KMS-11 (cell line): ENCODE data around the gene DYNC2I2.

Experiments
- H2AFZ ChIP-seq: fragments of 200-600 bp; sonication (generic); 2 replicates; pipeline ENCODE4 v1.6.1; 2016; ENCODE audit warnings: antibody characterized with exemption, mixed run types, low read depth
- H3K27ac ChIP-seq: fragments of 200-600 bp; sonication (generic); 2 replicates; pipeline ENCODE4 v1.6.1; 2016; ENCODE audit warnings: mild to moderate bottlenecking, mixed run types
- H3K27me3 ChIP-seq: fragments of 200-600 bp; sonication (generic); 2 replicates; pipeline ENCODE4 v1.6.1; 2017; ENCODE audit warnings: mild to moderate bottlenecking, low read depth, mixed run types, moderate library complexity; ENCODE audit not compliant: insufficient read depth
- H3K36me3 ChIP-seq: fragments of 200-600 bp; sonication (generic); 2 replicates; pipeline ENCODE4 v1.6.1; 2017; ENCODE audit warnings: mild to moderate bottlenecking, mixed run types; ENCODE audit not compliant: insufficient read depth
- H3K4me1 ChIP-seq: fragments of 200-600 bp; sonication (generic); 2 replicates; pipeline ENCODE4 v1.6.1; 2016; ENCODE audit warnings: mild to moderate bottlenecking, low read depth, mixed run types; ENCODE audit not compliant: poor library complexity, severe bottlenecking
- H3K4me2 ChIP-seq: fragments of 200-600 bp; sonication (generic); 2 replicates; pipeline ENCODE4 v1.7.0; 2016; ENCODE audit warnings: mild to moderate bottlenecking, mixed run types
- H3K4me3 ChIP-seq: fragments of 200-600 bp; sonication (generic); IDR thresholded peaks from 2 replicates; pipeline ENCODE4 v1.6.1; 2017; ENCODE audit warnings: low read depth, low read length, mixed read lengths; ENCODE audit not compliant: insufficient read depth
- H3K79me2 ChIP-seq: fragments of 200-600 bp; sonication (generic); 2 replicates; pipeline ENCODE4 v1.6.1; 2016; ENCODE audit warnings: low read depth, mixed run types; ENCODE audit not compliant: insufficient read depth
- H3K9ac ChIP-seq: fragments of 200-600 bp; sonication (generic); 2 replicates; pipeline ENCODE4 v1.6.1; 2016; ENCODE audit warnings: mild to moderate bottlenecking, mixed run types
- H4K20me1 ChIP-seq: fragments of 200-600 bp; sonication (generic); 2 replicates; pipeline ENCODE4 v1.6.1; 2016; ENCODE audit warnings: mild to moderate bottlenecking, mixed run types; ENCODE audit not compliant: insufficient read depth
- TF ChIP-seq, protein P1 (sequence below): fragments of 200-600 bp; sonication (generic); conservative IDR thresholded peaks from 2 replicates; pipeline ENCODE4 v1.6.1; 2017; ENCODE audit warnings: low read depth, mild to moderate bottlenecking, antibody characterized with exemption, low read length, moderate library complexity, mixed read lengths

The DYNC2I2 gene

DNA sequence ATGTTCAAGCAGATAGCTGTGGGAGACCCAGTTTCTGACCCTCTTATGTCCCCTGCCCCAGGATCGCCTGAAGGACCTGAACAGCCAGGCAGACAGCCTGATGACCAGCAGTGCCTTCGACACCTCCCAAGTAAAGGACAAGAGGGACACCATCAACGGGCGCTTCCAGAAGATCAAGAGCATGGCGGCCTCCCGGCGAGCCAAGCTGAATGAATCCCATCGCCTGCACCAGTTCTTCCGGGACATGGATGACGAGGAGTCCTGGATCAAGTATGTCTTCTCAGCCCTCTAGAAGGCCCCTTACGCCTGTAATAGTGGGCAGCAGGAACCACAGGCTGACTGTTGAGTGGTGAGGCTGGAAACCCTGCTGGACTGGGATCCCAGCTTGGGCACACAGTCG, 41.1 kb downstream of the DYNC2I2 start:
- H3K4me3 ChIP-seq = no peak overlapping the region
- no peaks in the 10 kb centered on the region for H3K27me3 ChIP-seq
- peaks cover 16% of the 10 kb centered on the region; the same call in 1 of the 2 replicates for H3K36me3 ChIP-seq
- no peak overlapping the region for H3K9ac ChIP-seq
- H3K79me2 ChIP-seq = no peaks in the 10 kb centered on the region
- no peak overlapping the region for H2AFZ ChIP-seq
- no peaks in the 10 kb centered on the region for H3K4me1 ChIP-seq
- no peak overlapping the region for H3K4me2 ChIP-seq
- no peak overlapping the region for H3K27ac ChIP-seq
- TF ChIP-seq, protein P1, sequence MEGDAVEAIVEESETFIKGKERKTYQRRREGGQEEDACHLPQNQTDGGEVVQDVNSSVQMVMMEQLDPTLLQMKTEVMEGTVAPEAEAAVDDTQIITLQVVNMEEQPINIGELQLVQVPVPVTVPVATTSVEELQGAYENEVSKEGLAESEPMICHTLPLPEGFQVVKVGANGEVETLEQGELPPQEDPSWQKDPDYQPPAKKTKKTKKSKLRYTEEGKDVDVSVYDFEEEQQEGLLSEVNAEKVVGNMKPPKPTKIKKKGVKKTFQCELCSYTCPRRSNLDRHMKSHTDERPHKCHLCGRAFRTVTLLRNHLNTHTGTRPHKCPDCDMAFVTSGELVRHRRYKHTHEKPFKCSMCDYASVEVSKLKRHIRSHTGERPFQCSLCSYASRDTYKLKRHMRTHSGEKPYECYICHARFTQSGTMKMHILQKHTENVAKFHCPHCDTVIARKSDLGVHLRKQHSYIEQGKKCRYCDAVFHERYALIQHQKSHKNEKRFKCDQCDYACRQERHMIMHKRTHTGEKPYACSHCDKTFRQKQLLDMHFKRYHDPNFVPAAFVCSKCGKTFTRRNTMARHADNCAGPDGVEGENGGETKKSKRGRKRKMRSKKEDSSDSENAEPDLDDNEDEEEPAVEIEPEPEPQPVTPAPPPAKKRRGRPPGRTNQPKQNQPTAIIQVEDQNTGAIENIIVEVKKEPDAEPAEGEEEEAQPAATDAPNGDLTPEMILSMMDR = no peak
- H4K20me1 ChIP-seq = no peaks in the 10 kb centered on the region

DNA sequence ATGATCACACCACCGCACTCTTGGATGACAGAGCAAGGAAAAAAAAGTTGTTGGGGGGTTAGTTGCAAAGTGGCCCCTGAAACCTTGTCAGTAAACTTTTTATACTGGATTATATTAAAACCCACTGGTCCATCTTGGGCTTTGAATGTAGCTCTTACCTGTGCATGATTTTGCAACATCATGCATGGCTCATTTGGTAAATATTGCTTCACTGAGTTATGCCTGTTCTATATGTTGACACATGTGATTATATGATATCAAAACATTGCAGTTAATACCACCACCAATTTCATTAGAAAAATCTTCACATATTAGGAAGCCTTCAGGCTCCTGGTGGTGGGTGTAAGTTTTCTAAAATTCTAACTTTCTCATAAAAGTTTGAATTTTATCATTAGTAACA, 41.9 kb downstream of the DYNC2I2 start:
- Histone ChIP-seq H3K36me3 (peaks cover 12% of the 10 kb centered on the region; the same call in 1 of the 2 replicates), H3K27ac (no peak overlapping the region), H3K27me3 (no peaks in the 10 kb centered on the region), H4K20me1 (no peaks in the 10 kb centered on the region), H3K4me2 (no peak overlapping the region), H3K9ac (no peak overlapping the region), H2AFZ (no peak overlapping the region), H3K79me2 (no peaks in the 10 kb centered on the region), H3K4me3 (no peak overlapping the region), H3K4me1 (no peaks in the 10 kb centered on the region)
- TF ChIP-seq, protein P1 = no peak

GRCh38 chr9:128611600-128612394, 44.9 kb downstream of the DYNC2I2 start:
- H2AFZ ChIP-seq = no peak overlapping the region
- H3K27ac ChIP-seq = no peak overlapping the region
- TF ChIP-seq, protein P1 = no peak
- H3K4me1 ChIP-seq = no peaks in the 10 kb centered on the region
- H3K4me3 ChIP-seq = no peak overlapping the region
- H3K4me2 ChIP-seq = no peak overlapping the region
- no peaks in the 10 kb centered on the region for H3K27me3 ChIP-seq
- no peak overlapping the region for H3K9ac ChIP-seq
- H3K36me3 ChIP-seq = peaks cover 11% of the 10 kb centered on the region; the same call in 1 of the 2 replicates
- no peaks in the 10 kb centered on the region for H3K79me2 ChIP-seq
- no peaks in the 10 kb centered on the region for H4K20me1 ChIP-seq

DNA sequence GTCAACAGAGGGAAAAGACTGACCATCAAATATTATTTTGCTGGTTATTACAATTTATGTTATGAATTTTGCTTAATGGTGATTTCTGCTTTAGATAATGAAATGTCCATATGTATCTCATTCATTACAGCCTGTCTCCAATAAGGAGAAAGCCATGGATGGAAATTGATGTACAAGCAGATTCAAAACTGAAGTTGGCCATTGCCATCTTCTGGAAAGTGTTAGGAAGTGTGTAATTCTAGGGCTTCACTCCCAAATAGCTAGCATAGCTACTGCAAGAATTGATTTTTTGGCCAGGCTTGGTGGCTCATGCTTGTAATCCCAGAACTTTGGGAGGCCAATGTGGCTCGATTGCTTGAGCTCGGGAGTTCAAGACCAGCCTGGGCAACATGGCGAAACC, 45.8 kb downstream of the DYNC2I2 start:
- TF ChIP-seq, protein P1 = no peak

More for the DNA sequence above, 45.8 kb downstream of the DYNC2I2 start:
- Histone ChIP-seq H3K27ac (no peak overlapping the region), H3K79me2 (no peaks in the 10 kb centered on the region), H3K9ac (no peak overlapping the region), H3K4me3 (no peak overlapping the region), H3K4me1 (no peaks in the 10 kb centered on the region), H3K4me2 (no peak overlapping the region), H2AFZ (no peak overlapping the region), H4K20me1 (no peaks in the 10 kb centered on the region), H3K27me3 (no peaks in the 10 kb centered on the region), H3K36me3 (peaks cover 11% of the 10 kb centered on the region; the same call in 1 of the 2 replicates)
